ENCODE results near the gene SLC66A2.
"Not testable (repeated sequence)": the region's sequence is repeated elsewhere in the genome, so short reads cannot be mapped to it uniquely, and the experiment has no call there.

SLC66A2 gene

GRCh38 chr18:79971211-79971952 is 19.9 kb upstream of the SLC66A2 start:
- DNase-seq (ENCODE audit: low read depth, low spot score) = no peak

GRCh38 chr18:79970419-79971133 is 19.1 kb upstream of the SLC66A2 start:
- DNase-seq (ENCODE audit: low read depth, low spot score) = no peak

- no peak for DNase-seq (ENCODE audit: low read depth, low spot score)
These were observed 13.9 kb upstream of the SLC66A2 start for GRCh38 chr18:79965119-79965902.

- DNase-seq (ENCODE audit: low read depth, low spot score) = peak; percentile 23
These were observed 13.1 kb upstream of the SLC66A2 start, which contains the start of gene HSBP1L1 for GRCh38 chr18:79964330-79965118. Gene HSBP1L1 (plus strand): TSS chr18:79964643. CDS start chr18:79964736, 93 bp downstream.

GRCh38 chr18:79963658-79964329 is 12.3 kb upstream of the SLC66A2 start:
- DNase-seq (ENCODE audit: low read depth, low spot score) = no peak

GRCh38 chr18:79962835-79963657 is 11.6 kb upstream of the SLC66A2 start:
- DNase-seq (ENCODE audit: low read depth, low spot score) = no peak

- DNase-seq (ENCODE audit: low read depth, low spot score) = no peak
These were observed 10.9 kb upstream of the SLC66A2 start for GRCh38 chr18:79962311-79962710.

GRCh38 chr18:79961527-79962291 is 10.3 kb upstream of the SLC66A2 start:
- no peak for DNase-seq (ENCODE audit: low read depth, low spot score)

- no peak for DNase-seq (ENCODE audit: low read depth, low spot score)
These were observed 9.6 kb upstream of the SLC66A2 start for GRCh38 chr18:79960921-79961526.

GRCh38 chr18:79960161-79960801 is 8.8 kb upstream of the SLC66A2 start:
- not testable (repeated sequence) for DNase-seq (ENCODE audit: low read depth, low spot score)

- no peak for DNase-seq (ENCODE audit: low read depth, low spot score)
These were observed 7.5 kb upstream of the SLC66A2 start for GRCh38 chr18:79958981-79959380.

- no peak for DNase-seq (ENCODE audit: low read depth, low spot score)
These were observed 4.8 kb upstream of the SLC66A2 start for GRCh38 chr18:79956276-79956675.

- DNase-seq (ENCODE audit: low read depth, low spot score) = no peak
These were observed 4.0 kb upstream of the SLC66A2 start for GRCh38 chr18:79955302-79956075.

- no peak for DNase-seq (ENCODE audit: low read depth, low spot score)
These were observed 3.3 kb upstream of the SLC66A2 start for GRCh38 chr18:79954791-79955190.

- no peak for DNase-seq (ENCODE audit: low read depth, low spot score)
These were observed 2.7 kb upstream of the SLC66A2 start for GRCh38 chr18:79953971-79954651.

GRCh38 chr18:79952996-79953559 is 1.6 kb upstream of the SLC66A2 start:
- DNase-seq (ENCODE audit: low read depth, low spot score) = no peak
